Measurements from ENCODE around the gene FANCC. TPM values are rescaled to one million over a fixed set of nuclear protein-coding genes. Genes with fewer than 3 reads are reported as not detected.
"Not testable (repeated sequence)": the region's sequence is repeated elsewhere in the genome, so short reads cannot be mapped to it uniquely, and the experiment has no call there.

The FANCC gene
- total RNA-seq, 2 experiments from 2014 or later: 12.3 to 12.5 TPM

DNA sequence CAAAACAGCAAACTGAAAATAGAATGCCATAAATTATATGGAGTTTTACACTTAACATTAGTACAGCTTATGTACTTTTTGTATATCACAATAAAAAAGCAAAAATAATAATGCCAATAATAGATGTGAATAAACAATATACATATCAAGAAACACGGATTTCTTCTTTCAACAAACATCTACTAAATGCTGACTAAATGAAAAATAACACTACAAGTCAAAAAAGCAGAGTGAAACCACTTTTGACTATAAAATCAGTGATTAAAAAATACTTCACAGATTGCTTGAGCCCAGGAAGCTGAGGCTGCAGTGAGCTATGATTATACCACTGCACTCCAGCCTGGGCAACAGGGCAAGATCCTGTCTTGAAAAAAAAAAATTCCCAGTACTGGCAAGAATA lies 32.2 kb downstream of the FANCC start:
- Mint-ChIP-seq H3K27ac (no peak overlapping the region), H3K27me3 (no peaks in the 10 kb centered on the region), H3K4me3 (no peak overlapping the region), H3K36me3 (ENCODE audit: low read depth) (peaks cover 4% of the 10 kb centered on the region), H3K4me1 (no peaks in the 10 kb centered on the region), H3K9me3 (peaks cover 9% of the 10 kb centered on the region)
- ChIA-PET CTCF (no interaction called here), POLR2A (no interaction called here)
- DNase-seq: no peak

GRCh38 chr9:95284162-95285080 lies 33.1 kb downstream of the FANCC start:
- peaks cover 2% of the 10 kb centered on the region for H3K27me3 Mint-ChIP-seq
- CTCF ChIA-PET: no interaction called here
- H3K4me1 Mint-ChIP-seq: no peaks in the 10 kb centered on the region
- POLR2A ChIA-PET: no interaction called here
- H3K36me3 Mint-ChIP-seq (ENCODE audit: low read depth): peaks cover 7% of the 10 kb centered on the region
- no peak overlapping the region for H3K4me3 Mint-ChIP-seq
- peaks cover 15% of the 10 kb centered on the region for H3K9me3 Mint-ChIP-seq
- DNase-seq: no peak
- no peak overlapping the region for H3K27ac Mint-ChIP-seq

DNA sequence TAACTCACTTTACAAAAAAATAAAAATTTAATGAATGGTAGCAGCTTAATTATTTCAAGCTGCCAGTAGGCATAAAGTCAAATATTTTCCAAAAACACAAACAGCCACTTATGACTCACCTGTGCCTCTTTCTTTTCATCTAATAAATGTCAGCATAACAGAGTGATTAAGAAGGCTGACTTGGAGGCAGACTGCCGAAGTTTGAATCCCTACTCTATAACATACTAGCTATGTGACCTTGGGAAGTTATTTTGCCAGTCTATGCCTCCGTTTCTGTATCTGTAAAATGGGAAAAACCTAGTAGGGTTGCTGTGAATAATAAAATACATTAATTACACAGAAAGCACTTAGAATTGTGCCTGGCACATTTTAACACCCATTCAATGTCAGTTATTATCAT lies 33.8 kb downstream of the FANCC start:
- Mint-ChIP-seq H3K36me3 (ENCODE audit: low read depth) (peaks cover 7% of the 10 kb centered on the region), H3K27ac (no peak overlapping the region), H3K4me1 (no peaks in the 10 kb centered on the region)

GRCh38 chr9:95282332-95282731 lies 35.2 kb downstream of the FANCC start:
- Mint-ChIP-seq H3K4me3 (no peak overlapping the region), H3K36me3 (ENCODE audit: low read depth) (peaks cover 7% of the 10 kb centered on the region), H3K27ac (no peak overlapping the region), H3K9me3 (peaks cover 19% of the 10 kb centered on the region), H3K27me3 (peaks cover 2% of the 10 kb centered on the region), H3K4me1 (no peaks in the 10 kb centered on the region)
- ChIA-PET CTCF (no interaction called here), POLR2A (no interaction called here)
- no peak for DNase-seq

More for the DNA sequence above, 33.8 kb downstream of the FANCC start:
- Mint-ChIP-seq H3K4me3 (no peak overlapping the region), H3K9me3 (peaks cover 15% of the 10 kb centered on the region), H3K27me3 (peaks cover 2% of the 10 kb centered on the region)
- CTCF ChIA-PET: no interaction called here
- no peak for DNase-seq
- POLR2A ChIA-PET: no interaction called here

DNA sequence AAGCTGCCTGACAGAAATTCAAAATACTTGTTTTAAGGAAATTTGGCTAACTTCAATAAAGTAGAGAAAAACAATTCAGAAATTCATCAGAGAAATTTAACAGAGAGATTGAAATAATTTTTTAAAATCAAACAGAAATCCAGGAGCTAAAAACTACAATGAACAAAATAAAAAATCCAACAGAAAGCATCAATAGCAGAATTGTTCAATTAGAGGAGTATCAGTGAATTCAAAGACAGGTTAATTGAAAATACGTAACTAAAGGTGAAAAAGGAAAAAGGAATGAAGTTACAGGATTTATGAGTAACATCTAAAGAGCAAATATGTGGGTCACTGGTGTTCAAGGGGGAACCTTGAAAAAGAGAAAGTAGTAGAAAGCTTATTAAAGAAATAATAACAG lies 36.8 kb downstream of the FANCC start:
- H3K9me3 Mint-ChIP-seq: peaks cover 19% of the 10 kb centered on the region
- POLR2A ChIA-PET: no interaction called here
- peaks cover 2% of the 10 kb centered on the region for H3K27me3 Mint-ChIP-seq
- no peaks in the 10 kb centered on the region for H3K4me1 Mint-ChIP-seq
- CTCF ChIA-PET: interaction anchor here (1.0 kb wide), 1 partner anchor 8 kb away, joined by 3 read pairs; no protein-coding TSS in a partner anchor
- peaks cover 7% of the 10 kb centered on the region for H3K36me3 Mint-ChIP-seq (ENCODE audit: low read depth)
- H3K27ac Mint-ChIP-seq: no peak overlapping the region
- H3K4me3 Mint-ChIP-seq: no peak overlapping the region
- no peak for DNase-seq

- Mint-ChIP-seq H3K27me3 (peaks cover 2% of the 10 kb centered on the region), H3K27ac (no peak overlapping the region), H3K4me3 (no peak overlapping the region), H3K36me3 (ENCODE audit: low read depth) (peaks cover 10% of the 10 kb centered on the region), H3K4me1 (peaks cover 2% of the 10 kb centered on the region), H3K9me3 (peaks cover 23% of the 10 kb centered on the region)
- ChIA-PET CTCF (no interaction called here), POLR2A (no interaction called here)
- DNase-seq: no peak
These were observed 40.0 kb downstream of the FANCC start for GRCh38 chr9:95277509-95277908.

- H3K36me3 Mint-ChIP-seq (ENCODE audit: low read depth): peaks cover 10% of the 10 kb centered on the region
- POLR2A ChIA-PET: interaction anchor here (0.6 kb wide), 1 partner anchor 752 kb away, joined by 3 read pairs; no protein-coding TSS in a partner anchor
- CTCF ChIA-PET: no interaction called here
- DNase-seq: no peak
- H3K27ac Mint-ChIP-seq: no peak overlapping the region
- no peak overlapping the region for H3K4me3 Mint-ChIP-seq
- H3K4me1 Mint-ChIP-seq: peaks cover 2% of the 10 kb centered on the region
- H3K9me3 Mint-ChIP-seq: peaks cover 23% of the 10 kb centered on the region
- peaks cover 2% of the 10 kb centered on the region for H3K27me3 Mint-ChIP-seq
These were observed 41.0 kb downstream of the FANCC start for GRCh38 chr9:95276395-95276954.

DNA sequence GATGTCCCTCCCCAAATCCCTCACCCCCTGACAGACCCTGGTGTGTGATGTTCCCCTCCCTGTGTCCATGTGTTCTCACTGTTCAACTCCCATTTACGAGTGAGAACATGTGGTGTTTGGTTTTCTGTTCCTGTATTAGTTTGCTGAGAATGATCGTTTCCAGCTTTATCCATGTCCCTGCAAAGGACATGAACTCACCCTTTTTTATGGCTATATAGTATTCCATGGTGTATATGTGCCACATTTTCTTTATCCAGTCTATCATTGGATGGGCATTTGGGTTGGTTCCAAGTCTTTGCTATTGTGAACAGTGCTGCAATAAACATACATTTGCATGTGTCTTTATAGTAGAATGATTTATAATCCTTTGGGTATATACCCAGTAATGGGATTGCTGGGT lies 43.3 kb downstream of the FANCC start:
- H3K4me3 Mint-ChIP-seq; H3K27me3 Mint-ChIP-seq; H3K27ac Mint-ChIP-seq; H3K9me3 Mint-ChIP-seq; DNase-seq; CTCF ChIA-PET; POLR2A ChIA-PET; H3K4me1 Mint-ChIP-seq; H3K36me3 Mint-ChIP-seq (ENCODE audit: low read depth): not testable (repeated sequence)

DNA sequence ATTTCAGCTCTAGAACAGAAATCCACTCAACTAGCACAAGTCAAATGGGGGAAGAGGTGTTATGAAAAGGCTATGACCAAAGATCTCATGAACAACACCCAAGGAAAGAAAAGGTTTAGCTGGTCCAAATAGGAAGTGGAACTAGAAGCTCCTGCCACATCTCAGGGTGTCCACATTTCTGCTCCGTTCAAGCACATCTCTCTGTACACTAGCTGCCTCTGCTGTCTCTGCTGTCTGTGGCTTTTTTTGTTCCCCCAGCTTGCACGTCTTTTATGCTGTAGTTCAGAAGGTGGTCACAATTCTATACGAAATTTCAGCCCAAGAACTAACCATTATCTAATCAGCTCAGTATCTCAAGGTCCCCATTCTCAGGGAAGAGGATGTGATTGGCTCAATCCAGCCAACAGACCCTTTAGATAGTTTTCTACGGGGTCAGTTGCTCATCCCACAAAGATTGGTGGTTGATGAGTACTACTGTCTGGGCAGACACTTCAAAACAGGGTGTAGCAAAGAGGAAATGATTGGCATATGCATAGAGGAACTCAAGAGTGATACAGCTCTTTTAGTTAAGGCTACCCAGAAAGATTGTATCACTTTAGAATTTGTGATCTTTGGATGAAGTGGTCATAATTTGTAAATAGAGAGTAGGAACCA lies 44.0 kb downstream of the FANCC start:
- peaks cover 5% of the 10 kb centered on the region for H3K36me3 Mint-ChIP-seq (ENCODE audit: low read depth)
- H3K27me3 Mint-ChIP-seq: no peaks in the 10 kb centered on the region
- no peak overlapping the region for H3K27ac Mint-ChIP-seq
- peaks cover 8% of the 10 kb centered on the region for H3K9me3 Mint-ChIP-seq
- POLR2A ChIA-PET: no interaction called here
- H3K4me3 Mint-ChIP-seq: no peak overlapping the region
- DNase-seq: no peak
- CTCF ChIA-PET: no interaction called here
- peaks cover 4% of the 10 kb centered on the region for H3K4me1 Mint-ChIP-seq

- Mint-ChIP-seq H3K4me3 (no peak overlapping the region), H3K9me3 (peaks cover 4% of the 10 kb centered on the region), H3K4me1 (peaks cover 7% of the 10 kb centered on the region), H3K36me3 (ENCODE audit: low read depth) (peaks cover 5% of the 10 kb centered on the region), H3K27ac (no peak overlapping the region), H3K27me3 (no peaks in the 10 kb centered on the region)
- no peak for DNase-seq
- ChIA-PET POLR2A (no interaction called here), CTCF (interaction anchor here (0.6 kb wide), 1 partner anchor 9 kb away, joined by 3 read pairs; no protein-coding TSS in a partner anchor)
These were observed 44.7 kb downstream of the FANCC start for GRCh38 chr9:95272830-95273229.

DNA sequence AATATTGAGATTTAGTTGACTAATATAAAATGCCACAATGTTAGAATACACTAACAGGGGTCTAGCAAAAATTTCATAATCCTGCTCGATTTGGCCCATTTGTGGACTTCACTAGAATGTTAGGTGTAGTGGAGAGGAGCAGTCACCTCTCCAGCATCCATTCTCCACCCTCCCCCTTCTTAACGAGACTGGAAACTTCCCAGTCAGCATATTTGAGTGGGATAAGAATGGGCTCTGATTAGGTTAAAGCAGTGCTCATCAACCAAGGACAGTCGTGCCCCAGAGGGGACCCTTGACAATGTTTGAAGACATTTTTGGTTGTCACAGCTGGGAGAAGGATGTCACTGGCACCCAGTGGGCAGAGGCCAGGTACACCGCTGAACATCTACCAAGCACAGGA lies 46.7 kb downstream of the FANCC start:
- CTCF ChIA-PET: no interaction called here
- no peaks in the 10 kb centered on the region for H3K27me3 Mint-ChIP-seq
- peaks cover 4% of the 10 kb centered on the region for H3K9me3 Mint-ChIP-seq
- H3K27ac Mint-ChIP-seq: no peak overlapping the region
- no peak for DNase-seq
- H3K4me3 Mint-ChIP-seq: no peak overlapping the region
- H3K4me1 Mint-ChIP-seq: peaks cover 22% of the 10 kb centered on the region
- H3K36me3 Mint-ChIP-seq (ENCODE audit: low read depth): peaks cover 5% of the 10 kb centered on the region
- POLR2A ChIA-PET: no interaction called here

DNA sequence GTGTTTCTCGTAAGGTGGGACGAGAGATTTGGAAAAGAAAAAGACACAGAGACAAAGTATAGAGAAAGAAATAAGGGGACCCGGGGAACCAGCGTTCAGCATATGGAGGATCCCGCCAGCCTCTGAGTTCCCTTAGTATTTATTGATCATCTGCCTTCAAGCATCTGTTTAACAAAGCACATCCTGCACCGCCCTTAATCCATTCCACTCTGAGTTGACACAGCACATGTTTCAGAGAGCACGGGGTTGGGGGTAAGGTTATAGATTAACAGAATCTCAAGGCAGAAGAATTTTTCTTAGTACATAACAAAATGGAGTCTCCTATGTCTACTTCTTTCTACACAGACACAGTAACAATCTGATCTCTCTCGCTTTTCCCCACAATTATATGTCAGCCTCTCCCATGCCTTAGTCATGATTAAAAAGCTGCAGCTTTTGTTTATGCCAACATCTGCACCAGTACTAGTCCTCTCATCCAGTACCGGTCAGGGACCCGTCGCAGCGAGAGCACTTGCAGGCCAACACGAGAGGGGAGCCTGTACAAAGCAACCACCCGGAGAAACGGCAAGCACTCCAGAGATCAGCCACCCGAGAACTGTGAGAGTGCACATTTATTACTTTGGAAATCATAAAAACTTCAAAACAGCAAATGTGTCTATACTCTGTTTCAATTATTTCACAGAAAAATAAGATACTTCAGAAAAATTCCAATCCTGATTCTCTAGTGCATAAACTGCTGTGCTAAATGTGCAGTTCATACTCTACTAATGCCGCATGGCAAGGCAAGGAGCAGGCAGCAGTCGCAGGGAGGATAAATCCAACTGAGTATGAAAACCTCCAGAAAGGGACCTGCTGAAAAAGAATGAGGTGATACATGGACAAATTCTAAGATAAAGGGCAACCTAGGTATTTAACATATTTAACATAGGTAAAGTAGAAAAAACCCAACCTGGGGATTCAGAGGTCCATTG lies 47.4 kb downstream of the FANCC start:
- H3K4me3 Mint-ChIP-seq; H3K27me3 Mint-ChIP-seq; DNase-seq; H3K9me3 Mint-ChIP-seq; POLR2A ChIA-PET; H3K36me3 Mint-ChIP-seq (ENCODE audit: low read depth); H3K27ac Mint-ChIP-seq: not testable (repeated sequence)
- peaks cover 29% of the 10 kb centered on the region for H3K4me1 Mint-ChIP-seq
- CTCF ChIA-PET: interaction anchor here (0.8 kb wide), 1 partner anchor 138 kb away, joined by 3 read pairs; no protein-coding TSS in a partner anchor

DNA sequence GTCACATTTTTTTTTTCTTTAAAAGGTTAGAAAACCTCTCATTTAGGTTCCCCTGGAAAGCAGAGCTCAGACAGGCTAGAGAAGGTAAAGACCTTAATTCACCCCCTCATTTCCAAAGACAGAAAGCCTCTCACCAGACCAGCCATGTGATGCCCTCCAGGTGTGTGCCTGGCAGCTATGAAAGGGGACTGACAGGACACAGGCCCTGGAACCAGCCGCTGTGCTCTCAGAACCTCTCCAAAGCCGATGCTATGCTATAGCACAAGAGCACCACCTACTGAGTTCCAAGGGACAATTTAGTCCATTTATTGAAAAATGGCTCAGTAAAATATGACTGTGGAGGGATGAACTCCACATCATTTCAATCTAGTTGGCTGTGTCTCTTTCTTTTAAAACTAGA lies 48.8 kb downstream of the FANCC start:
- CTCF ChIA-PET: no interaction called here
- Mint-ChIP-seq H3K27me3 (no peaks in the 10 kb centered on the region), H3K36me3 (ENCODE audit: low read depth) (no peaks in the 10 kb centered on the region), H3K27ac (no peak overlapping the region), H3K9me3 (no peaks in the 10 kb centered on the region), H3K4me3 (no peak overlapping the region), H3K4me1 (peaks cover 36% of the 10 kb centered on the region)
- POLR2A ChIA-PET: no interaction called here
- DNase-seq: no peak
